HEK293 (cell line): ENCODE data around the gene CDC14B.

Experiments used
- CTCF ChIA-PET: fragments of 350-600 bp; formaldehyde crosslinking; extraction: SDS; loops from one replicate; lab custom pipeline; 2021; ENCODE audit warnings: antibody characterized with exemption; lab: Yijun Ruan, JAX
- POLR2A ChIA-PET: fragments of 300-600 bp; formaldehyde crosslinking; extraction: SDS; loops from one replicate; lab custom pipeline; 2020; ENCODE audit warnings: antibody characterized with exemption, inconsistent platforms; lab: Yijun Ruan, JAX
- H3K27ac ChIP-seq: fragments of 200-500 bp; sonication (Bioruptor generic); 2 replicates; pipeline ENCODE4 v1.5.1; 2014; ENCODE audit warnings: low read depth, low read length, control low read depth, inconsistent platforms; ENCODE audit errors: extremely low read depth
- H3K36me3 ChIP-seq, 2 experiments: fragments of 200-500 bp in 1 of 2; sonication (Bioruptor generic) in 1 of 2; 1 replicate in 1 of 2; 2 replicates in 1 of 2; pipeline ENCODE4 v1.5.1; 2014 to 2017; ENCODE audit warnings: inconsistent platforms in 2 of 2, low read length in 2 of 2; ENCODE audit not compliant: control insufficient read depth in 2 of 2, insufficient read depth in 1 of 2
- H3K4me1 ChIP-seq: fragments of 200-500 bp; sonication (Bioruptor generic); 2 replicates; pipeline ENCODE4 v1.5.1; 2014; ENCODE audit warnings: mild to moderate bottlenecking, low read length, inconsistent platforms; ENCODE audit not compliant: control insufficient read depth, insufficient read depth
- H3K4me3 ChIP-seq: 2 replicates; pipeline ENCODE4 v1.5.1; 2011; ENCODE audit warnings: low read depth, mild to moderate bottlenecking, control low read depth, low read length, moderate library complexity
- H3K9me3 ChIP-seq: fragments of 200-500 bp; sonication (Bioruptor generic); 2 replicates; pipeline ENCODE4 v1.5.1; 2014; ENCODE audit warnings: low read depth, low read length, inconsistent platforms; ENCODE audit not compliant: control insufficient read depth, insufficient read depth
- GLIS1 ChIP-seq: fragments of 450-650 bp; formaldehyde crosslinking; IDR thresholded peaks from 2 replicates; pipeline ENCODE4 v1.5.1; 2016; ENCODE audit warnings: missing biosample characterization, missing genetic modification characterization
- HOXA7 ChIP-seq: sonication (generic); formaldehyde crosslinking; IDR thresholded peaks from 2 replicates; pipeline ENCODE4 v1.8.1; 2022; ENCODE audit warnings: missing genetic modification reagents, borderline replicate concordance
- KLF10 ChIP-seq: fragments of 450-650 bp; IDR thresholded peaks from 2 replicates; pipeline ENCODE4 v1.5.1; 2018; ENCODE audit warnings: missing biosample characterization, mild to moderate bottlenecking, missing genetic modification characterization
- KLF7 ChIP-seq: fragments of 450-650 bp; formaldehyde crosslinking; IDR thresholded peaks from 2 replicates; pipeline ENCODE4 v1.5.1; 2016; ENCODE audit warnings: missing biosample characterization, missing genetic modification characterization, borderline replicate concordance
- OSR2 ChIP-seq: fragments of 450-650 bp; formaldehyde crosslinking; IDR thresholded peaks from 2 replicates; pipeline ENCODE4 v1.5.1; 2016; ENCODE audit warnings: missing biosample characterization, missing genetic modification characterization
- RBAK ChIP-seq: fragments of 450-650 bp; formaldehyde crosslinking; IDR thresholded peaks from 2 replicates; pipeline ENCODE4 v1.5.1; 2016; ENCODE audit warnings: missing biosample characterization, missing genetic modification characterization
- YY2 ChIP-seq: fragments of 450-650 bp; formaldehyde crosslinking; IDR thresholded peaks from 2 replicates; pipeline ENCODE4 v1.5.1; 2016; ENCODE audit warnings: missing biosample characterization, missing genetic modification characterization
- ZBTB7A ChIP-seq: fragments of 450-650 bp; formaldehyde crosslinking; IDR thresholded peaks from 2 replicates; pipeline ENCODE4 v1.5.1; 2016; ENCODE audit warnings: low read depth, missing biosample characterization, missing genetic modification characterization
- ZNF510 ChIP-seq: fragments of 450-650 bp; formaldehyde crosslinking; IDR thresholded peaks from 2 replicates; pipeline ENCODE4 v1.5.1; 2018; ENCODE audit warnings: mild to moderate bottlenecking, missing genetic modification characterization, missing biosample characterization; ENCODE audit not compliant: insufficient replicate concordance
- ZNF555 ChIP-seq: fragments of 450-650 bp; formaldehyde crosslinking; conservative IDR thresholded peaks from 2 replicates; pipeline ENCODE4 v1.5.1; 2017; ENCODE audit warnings: missing biosample characterization, mild to moderate bottlenecking, missing genetic modification characterization, inconsistent platforms
- ZNF560 ChIP-seq: fragments of 450-650 bp; formaldehyde crosslinking; IDR thresholded peaks from 2 replicates; pipeline ENCODE4 v1.5.1; 2017; ENCODE audit warnings: missing biosample characterization, missing genetic modification characterization, borderline replicate concordance
- ZNF610 ChIP-seq: fragments of 450-650 bp; formaldehyde crosslinking; IDR thresholded peaks from 2 replicates; pipeline ENCODE4 v1.5.1; 2016; ENCODE audit warnings: missing biosample characterization, missing genetic modification characterization, borderline replicate concordance
- ZNF664 ChIP-seq: fragments of 450-650 bp; formaldehyde crosslinking; IDR thresholded peaks from 2 replicates; pipeline ENCODE4 v1.5.1; 2016; ENCODE audit warnings: missing biosample characterization, missing genetic modification characterization
- ZNF670 ChIP-seq: fragments of 450-650 bp; formaldehyde crosslinking; IDR thresholded peaks from 2 replicates; pipeline ENCODE4 v1.5.1; 2016; ENCODE audit warnings: missing biosample characterization, missing genetic modification characterization, low read depth
- ZNF785 ChIP-seq: fragments of 450-650 bp; formaldehyde crosslinking; IDR thresholded peaks from 2 replicates; pipeline ENCODE4 v1.5.1; 2016; ENCODE audit warnings: missing biosample characterization, missing genetic modification characterization
- ZNF830 ChIP-seq: fragments of 450-650 bp; IDR thresholded peaks from 2 replicates; pipeline ENCODE4 v1.5.0; 2018; ENCODE audit warnings: missing biosample characterization, missing genetic modification characterization, low read depth, mild to moderate bottlenecking, moderate library complexity
- TF ChIP-seq, protein P1 (sequence below): fragments of 450-650 bp; IDR thresholded peaks from 2 replicates; pipeline ENCODE4 v1.5.1; 2018; ENCODE audit warnings: missing biosample characterization, missing genetic modification characterization
- TF ChIP-seq, protein P2 (sequence below): fragments of 450-650 bp; formaldehyde crosslinking; IDR thresholded peaks from 2 replicates; pipeline ENCODE4 v1.5.1; 2017; ENCODE audit warnings: missing biosample characterization, missing genetic modification characterization
- TF ChIP-seq, protein P3 (sequence below): fragments of 450-650 bp; formaldehyde crosslinking; IDR thresholded peaks from 2 replicates; pipeline ENCODE4 v1.5.1; 2016; ENCODE audit warnings: missing biosample characterization, missing genetic modification characterization
- TF ChIP-seq, protein P4 (sequence below): fragments of 450-650 bp; formaldehyde crosslinking; conservative IDR thresholded peaks from 2 replicates; pipeline ENCODE4 v1.5.1; 2016; ENCODE audit warnings: low read depth, missing biosample characterization, missing genetic modification characterization
- TF ChIP-seq, protein P5 (sequence below): fragments of 450-650 bp; IDR thresholded peaks from 2 replicates; pipeline ENCODE4 v1.5.1; 2018; ENCODE audit warnings: missing biosample characterization, mild to moderate bottlenecking, missing genetic modification characterization
- TF ChIP-seq, protein P6 (sequence below): fragments of 450-650 bp; formaldehyde crosslinking; IDR thresholded peaks from 2 replicates; pipeline ENCODE4 v1.5.1; 2016; ENCODE audit warnings: missing biosample characterization, missing genetic modification characterization
- TF ChIP-seq, protein P7 (sequence below): fragments of 450-650 bp; formaldehyde crosslinking; IDR thresholded peaks from 2 replicates; pipeline ENCODE4 v1.5.1; 2016; ENCODE audit warnings: missing biosample characterization, missing genetic modification characterization

The CDC14B gene

DNA sequence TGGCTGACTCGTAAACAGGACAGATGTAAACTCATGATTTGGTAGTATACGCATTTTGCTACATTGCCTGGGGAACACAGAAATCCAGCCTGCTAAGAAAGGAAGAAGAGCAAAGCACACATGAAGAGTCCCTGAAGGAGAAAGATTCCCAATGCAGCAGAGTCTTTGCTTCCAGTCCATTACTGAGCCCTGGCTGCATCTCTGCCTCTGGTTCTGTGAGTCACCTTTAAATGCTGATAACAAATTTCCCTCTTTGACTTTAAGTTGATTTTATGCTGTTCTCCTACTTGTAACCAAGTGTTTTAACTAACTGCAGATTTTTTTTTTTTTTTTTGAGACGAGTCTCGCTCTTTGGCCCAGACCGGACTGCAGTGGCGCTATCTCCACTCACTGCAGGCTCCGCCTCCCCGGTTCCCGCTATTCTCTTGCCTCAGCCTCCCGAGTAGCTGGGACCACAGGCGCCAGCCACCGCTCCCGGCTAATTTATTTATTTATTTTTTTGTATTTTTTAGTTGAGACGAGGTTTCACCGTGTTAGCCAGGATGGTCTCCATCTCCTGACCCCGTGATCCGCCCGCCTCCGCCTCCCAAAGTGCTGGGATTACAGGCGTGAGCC lies 44.0 kb upstream of the CDC14B start:
- Histone ChIP-seq H3K36me3 (no peaks in the 10 kb centered on the region), H3K4me1 (no peaks in the 10 kb centered on the region), H3K27ac (no peak overlapping the region), H3K4me3 (no peak overlapping the region), H3K9me3 (no peaks in the 10 kb centered on the region)
- CTCF ChIA-PET = interaction anchor here (0.6 to 0.7 kb wide), 3 partner anchors 230 to 1316 kb away, joined by 3 to 5 read pairs (median 5); no protein-coding TSS in a partner anchor
- TF ChIP-seq GLIS1 = no peak
- TF ChIP-seq, protein P1, sequence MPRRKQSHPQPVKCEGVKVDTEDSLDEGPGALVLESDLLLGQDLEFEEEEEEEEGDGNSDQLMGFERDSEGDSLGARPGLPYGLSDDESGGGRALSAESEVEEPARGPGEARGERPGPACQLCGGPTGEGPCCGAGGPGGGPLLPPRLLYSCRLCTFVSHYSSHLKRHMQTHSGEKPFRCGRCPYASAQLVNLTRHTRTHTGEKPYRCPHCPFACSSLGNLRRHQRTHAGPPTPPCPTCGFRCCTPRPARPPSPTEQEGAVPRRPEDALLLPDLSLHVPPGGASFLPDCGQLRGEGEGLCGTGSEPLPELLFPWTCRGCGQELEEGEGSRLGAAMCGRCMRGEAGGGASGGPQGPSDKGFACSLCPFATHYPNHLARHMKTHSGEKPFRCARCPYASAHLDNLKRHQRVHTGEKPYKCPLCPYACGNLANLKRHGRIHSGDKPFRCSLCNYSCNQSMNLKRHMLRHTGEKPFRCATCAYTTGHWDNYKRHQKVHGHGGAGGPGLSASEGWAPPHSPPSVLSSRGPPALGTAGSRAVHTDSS (tag by site-specific recombination) = no peak
- TF ChIP-seq, protein P2, sequence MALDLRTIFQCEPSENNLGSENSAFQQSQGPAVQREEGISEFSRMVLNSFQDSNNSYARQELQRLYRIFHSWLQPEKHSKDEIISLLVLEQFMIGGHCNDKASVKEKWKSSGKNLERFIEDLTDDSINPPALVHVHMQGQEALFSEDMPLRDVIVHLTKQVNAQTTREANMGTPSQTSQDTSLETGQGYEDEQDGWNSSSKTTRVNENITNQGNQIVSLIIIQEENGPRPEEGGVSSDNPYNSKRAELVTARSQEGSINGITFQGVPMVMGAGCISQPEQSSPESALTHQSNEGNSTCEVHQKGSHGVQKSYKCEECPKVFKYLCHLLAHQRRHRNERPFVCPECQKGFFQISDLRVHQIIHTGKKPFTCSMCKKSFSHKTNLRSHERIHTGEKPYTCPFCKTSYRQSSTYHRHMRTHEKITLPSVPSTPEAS (tag by site-specific recombination) = no peak
- no peak for TF ChIP-seq ZNF670 (tag by site-specific recombination)
- TF ChIP-seq, protein P3, sequence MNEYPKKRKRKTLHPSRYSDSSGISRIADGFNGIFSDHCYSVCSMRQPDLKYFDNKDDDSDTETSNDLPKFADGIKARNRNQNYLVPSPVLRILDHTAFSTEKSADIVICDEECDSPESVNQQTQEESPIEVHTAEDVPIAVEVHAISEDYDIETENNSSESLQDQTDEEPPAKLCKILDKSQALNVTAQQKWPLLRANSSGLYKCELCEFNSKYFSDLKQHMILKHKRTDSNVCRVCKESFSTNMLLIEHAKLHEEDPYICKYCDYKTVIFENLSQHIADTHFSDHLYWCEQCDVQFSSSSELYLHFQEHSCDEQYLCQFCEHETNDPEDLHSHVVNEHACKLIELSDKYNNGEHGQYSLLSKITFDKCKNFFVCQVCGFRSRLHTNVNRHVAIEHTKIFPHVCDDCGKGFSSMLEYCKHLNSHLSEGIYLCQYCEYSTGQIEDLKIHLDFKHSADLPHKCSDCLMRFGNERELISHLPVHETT = no peak
- no peak for TF ChIP-seq ZNF830
- no peak for TF ChIP-seq KLF10
- no peak for TF ChIP-seq ZNF610 (tag by site-specific recombination)
- no peak for TF ChIP-seq RBAK
- TF ChIP-seq, protein P4, sequence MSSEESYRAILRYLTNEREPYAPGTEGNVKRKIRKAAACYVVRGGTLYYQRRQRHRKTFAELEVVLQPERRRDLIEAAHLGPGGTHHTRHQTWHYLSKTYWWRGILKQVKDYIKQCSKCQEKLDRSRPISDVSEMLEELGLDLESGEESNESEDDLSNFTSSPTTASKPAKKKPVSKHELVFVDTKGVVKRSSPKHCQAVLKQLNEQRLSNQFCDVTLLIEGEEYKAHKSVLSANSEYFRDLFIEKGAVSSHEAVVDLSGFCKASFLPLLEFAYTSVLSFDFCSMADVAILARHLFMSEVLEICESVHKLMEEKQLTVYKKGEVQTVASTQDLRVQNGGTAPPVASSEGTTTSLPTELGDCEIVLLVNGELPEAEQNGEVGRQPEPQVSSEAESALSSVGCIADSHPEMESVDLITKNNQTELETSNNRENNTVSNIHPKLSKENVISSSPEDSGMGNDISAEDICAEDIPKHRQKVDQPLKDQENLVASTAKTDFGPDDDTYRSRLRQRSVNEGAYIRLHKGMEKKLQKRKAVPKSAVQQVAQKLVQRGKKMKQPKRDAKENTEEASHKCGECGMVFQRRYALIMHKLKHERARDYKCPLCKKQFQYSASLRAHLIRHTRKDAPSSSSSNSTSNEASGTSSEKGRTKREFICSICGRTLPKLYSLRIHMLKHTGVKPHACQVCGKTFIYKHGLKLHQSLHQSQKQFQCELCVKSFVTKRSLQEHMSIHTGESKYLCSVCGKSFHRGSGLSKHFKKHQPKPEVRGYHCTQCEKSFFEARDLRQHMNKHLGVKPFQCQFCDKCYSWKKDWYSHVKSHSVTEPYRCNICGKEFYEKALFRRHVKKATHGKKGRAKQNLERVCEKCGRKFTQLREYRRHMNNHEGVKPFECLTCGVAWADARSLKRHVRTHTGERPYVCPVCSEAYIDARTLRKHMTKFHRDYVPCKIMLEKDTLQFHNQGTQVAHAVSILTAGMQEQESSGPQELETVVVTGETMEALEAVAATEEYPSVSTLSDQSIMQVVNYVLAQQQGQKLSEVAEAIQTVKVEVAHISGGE (tag by site-specific recombination) = no peak
- no peak for TF ChIP-seq ZNF785 (tag by site-specific recombination)
- TF ChIP-seq, protein P5, sequence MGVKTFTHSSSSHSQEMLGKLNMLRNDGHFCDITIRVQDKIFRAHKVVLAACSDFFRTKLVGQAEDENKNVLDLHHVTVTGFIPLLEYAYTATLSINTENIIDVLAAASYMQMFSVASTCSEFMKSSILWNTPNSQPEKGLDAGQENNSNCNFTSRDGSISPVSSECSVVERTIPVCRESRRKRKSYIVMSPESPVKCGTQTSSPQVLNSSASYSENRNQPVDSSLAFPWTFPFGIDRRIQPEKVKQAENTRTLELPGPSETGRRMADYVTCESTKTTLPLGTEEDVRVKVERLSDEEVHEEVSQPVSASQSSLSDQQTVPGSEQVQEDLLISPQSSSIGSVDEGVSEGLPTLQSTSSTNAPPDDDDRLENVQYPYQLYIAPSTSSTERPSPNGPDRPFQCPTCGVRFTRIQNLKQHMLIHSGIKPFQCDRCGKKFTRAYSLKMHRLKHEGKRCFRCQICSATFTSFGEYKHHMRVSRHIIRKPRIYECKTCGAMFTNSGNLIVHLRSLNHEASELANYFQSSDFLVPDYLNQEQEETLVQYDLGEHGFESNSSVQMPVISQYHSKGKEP (tag by site-specific recombination) = no peak
- POLR2A ChIA-PET = interaction anchor here (0.6 kb wide), 1 partner anchor 147 kb away, joined by 3 read pairs; no protein-coding TSS in a partner anchor

DNA sequence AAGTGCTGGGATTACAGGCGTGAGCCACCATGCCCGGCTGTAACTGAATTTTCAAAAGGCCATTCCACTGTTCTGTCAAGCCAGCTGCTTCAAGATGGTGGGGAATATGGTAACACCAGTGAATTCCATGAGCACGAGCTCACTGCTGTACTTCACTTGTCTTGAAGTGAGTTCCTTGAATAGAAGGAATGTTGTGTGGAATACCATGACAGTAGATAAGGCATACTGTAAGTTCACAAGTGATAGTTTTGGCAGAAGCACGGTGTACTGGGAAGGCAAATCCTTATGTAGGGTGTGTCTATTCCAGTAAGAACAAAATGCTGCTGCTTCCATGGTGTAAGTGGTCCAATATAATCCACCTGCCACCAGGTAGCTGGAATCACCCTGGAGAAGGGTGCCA lies 42.1 kb upstream of the CDC14B start:
- CTCF ChIA-PET = interaction anchor here (0.6 to 0.9 kb wide), 2 partner anchors 37 to 174 kb away, joined by 3 to 4 read pairs; no protein-coding TSS in a partner anchor
- no peaks in the 10 kb centered on the region for H3K9me3 ChIP-seq
- H3K27ac ChIP-seq = no peak overlapping the region
- H3K4me3 ChIP-seq = no peak overlapping the region
- no peaks in the 10 kb centered on the region for H3K4me1 ChIP-seq
- POLR2A ChIA-PET = no interaction called here
- H3K36me3 ChIP-seq = no peaks in the 10 kb centered on the region
- TF ChIP-seq ZNF560 (no peak), ZBTB7A (tag by site-specific recombination) (no peak), KLF7 (tag by site-specific recombination) (no peak), ZNF510 (tag by site-specific recombination) (no peak), OSR2 (tag by site-specific recombination) (no peak), ZNF555 (no peak), YY2 (tag by site-specific recombination) (no peak), ZNF664 (tag by site-specific recombination) (no peak), HOXA7 (no peak)
- TF ChIP-seq, protein P6, sequence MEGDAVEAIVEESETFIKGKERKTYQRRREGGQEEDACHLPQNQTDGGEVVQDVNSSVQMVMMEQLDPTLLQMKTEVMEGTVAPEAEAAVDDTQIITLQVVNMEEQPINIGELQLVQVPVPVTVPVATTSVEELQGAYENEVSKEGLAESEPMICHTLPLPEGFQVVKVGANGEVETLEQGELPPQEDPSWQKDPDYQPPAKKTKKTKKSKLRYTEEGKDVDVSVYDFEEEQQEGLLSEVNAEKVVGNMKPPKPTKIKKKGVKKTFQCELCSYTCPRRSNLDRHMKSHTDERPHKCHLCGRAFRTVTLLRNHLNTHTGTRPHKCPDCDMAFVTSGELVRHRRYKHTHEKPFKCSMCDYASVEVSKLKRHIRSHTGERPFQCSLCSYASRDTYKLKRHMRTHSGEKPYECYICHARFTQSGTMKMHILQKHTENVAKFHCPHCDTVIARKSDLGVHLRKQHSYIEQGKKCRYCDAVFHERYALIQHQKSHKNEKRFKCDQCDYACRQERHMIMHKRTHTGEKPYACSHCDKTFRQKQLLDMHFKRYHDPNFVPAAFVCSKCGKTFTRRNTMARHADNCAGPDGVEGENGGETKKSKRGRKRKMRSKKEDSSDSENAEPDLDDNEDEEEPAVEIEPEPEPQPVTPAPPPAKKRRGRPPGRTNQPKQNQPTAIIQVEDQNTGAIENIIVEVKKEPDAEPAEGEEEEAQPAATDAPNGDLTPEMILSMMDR (tag by site-specific recombination) = no peak
- TF ChIP-seq, protein P7, sequence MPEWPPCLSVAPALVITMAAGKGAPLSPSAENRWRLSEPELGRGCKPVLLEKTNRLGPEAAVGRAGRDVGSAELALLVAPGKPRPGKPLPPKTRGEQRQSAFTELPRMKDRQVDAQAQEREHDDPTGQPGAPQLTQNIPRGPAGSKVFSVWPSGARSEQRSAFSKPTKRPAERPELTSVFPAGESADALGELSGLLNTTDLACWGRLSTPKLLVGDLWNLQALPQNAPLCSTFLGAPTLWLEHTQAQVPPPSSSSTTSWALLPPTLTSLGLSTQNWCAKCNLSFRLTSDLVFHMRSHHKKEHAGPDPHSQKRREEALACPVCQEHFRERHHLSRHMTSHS (tag by site-specific recombination) = no peak
